GM23338 (cell line): ENCODE measurements around the gene ANKRD17. TPM values are rescaled to one million over a fixed set of nuclear protein-coding genes. Genes with fewer than 3 reads are reported as not detected.

Experiments used
- ATAC-seq: fragments of 200-7000 bp; cut with Tn5 transposase; 3 replicates; pipeline ENCODE4 v1.9.1; 2020
- DNase-seq: peaks from one replicate; pipeline ENCODE4 v3.0.0-alpha.2; 2015; ENCODE audit warnings: low spot score
- H2AFZ ChIP-seq: fragments of 200-600 bp; sonication (generic); 2 replicates; pipeline ENCODE4 v1.8.0; 2016; ENCODE audit warnings: antibody characterized with exemption, mild to moderate bottlenecking, moderate library complexity
- H3F3A ChIP-seq: fragments of 200-600 bp; sonication (generic); replicated peaks from 2 replicates; pipeline ENCODE4 v1.8.0; 2017; ENCODE audit warnings: antibody characterized with exemption, mixed run types, low read depth
- H3K27ac ChIP-seq: fragments of 200-600 bp; sonication (generic); 2 replicates; pipeline ENCODE4 v1.6.1; 2016; ENCODE audit warnings: low read depth
- H3K27me3 ChIP-seq: fragments of 200-600 bp; sonication (generic); 2 replicates; pipeline ENCODE4 v1.8.0; 2016; ENCODE audit warnings: mild to moderate bottlenecking, mixed run types, moderate library complexity; ENCODE audit not compliant: insufficient read depth
- H3K36me3 ChIP-seq: fragments of 200-600 bp; sonication (generic); 2 replicates; pipeline ENCODE4 v1.8.0; 2016; ENCODE audit warnings: mild to moderate bottlenecking; ENCODE audit not compliant: insufficient read depth
- H3K4me1 ChIP-seq: fragments of 200-600 bp; sonication (generic); 2 replicates; pipeline ENCODE4 v1.8.0; 2016; ENCODE audit warnings: mild to moderate bottlenecking, moderate library complexity; ENCODE audit not compliant: insufficient read depth
- H3K4me2 ChIP-seq: fragments of 200-600 bp; sonication (generic); 2 replicates; pipeline ENCODE4 v1.7.1; 2017; ENCODE audit warnings: mixed run types
- H3K4me3 ChIP-seq: fragments of 200-600 bp; sonication (generic); 2 replicates; pipeline ENCODE4 v1.6.1; 2016; ENCODE audit warnings: mixed run types
- H3K79me2 ChIP-seq: fragments of 200-600 bp; sonication (generic); replicated peaks from 2 replicates; pipeline ENCODE4 v1.8.0; 2017; ENCODE audit warnings: mild to moderate bottlenecking; ENCODE audit not compliant: insufficient read depth
- H3K9me2 ChIP-seq: fragments of 200-600 bp; sonication (generic); 2 replicates; pipeline ENCODE4 v1.8.0; 2017; ENCODE audit not compliant: insufficient read depth
- H4K20me1 ChIP-seq: fragments of 200-600 bp; sonication (generic); replicated peaks from 2 replicates; pipeline ENCODE4 v1.8.0; 2017; ENCODE audit warnings: mild to moderate bottlenecking; ENCODE audit not compliant: insufficient read depth
- H3K27ac Mint-ChIP-seq: 2 replicates; pipeline ENCODE4 v1.8.0; 2020; ENCODE audit warnings: inconsistent platforms, mild to moderate bottlenecking, moderate library complexity, mixed read lengths
- H3K27me3 Mint-ChIP-seq: 3 replicates; pipeline ENCODE4 v1.8.0; 2022; ENCODE audit warnings: low read depth, mild to moderate bottlenecking, moderate library complexity, mixed read lengths, inconsistent platforms; ENCODE audit not compliant: insufficient read depth, poor library complexity
- H3K36me3 Mint-ChIP-seq: 3 replicates; pipeline ENCODE4 v1.8.0; 2021; ENCODE audit warnings: low read depth, mild to moderate bottlenecking, inconsistent platforms, moderate library complexity, mixed read lengths
- H3K4me1 Mint-ChIP-seq: 3 replicates; pipeline ENCODE4 v1.8.0; 2020; ENCODE audit warnings: mild to moderate bottlenecking, inconsistent platforms, mixed read lengths
- H3K4me3 Mint-ChIP-seq: 3 replicates; pipeline ENCODE4 v1.8.0; 2021; ENCODE audit warnings: moderate library complexity, mild to moderate bottlenecking, inconsistent platforms, mixed read lengths
- H3K9me3 Mint-ChIP-seq: 3 replicates; pipeline ENCODE4 v1.8.0; 2020; ENCODE audit warnings: moderate library complexity, mild to moderate bottlenecking, inconsistent platforms, mixed read lengths
- EZH2phosphoT487 ChIP-seq: fragments of 200-600 bp; sonication (generic); IDR thresholded peaks from one replicate; pipeline ENCODE4 v1.8.1; 2018; ENCODE audit warnings: antibody characterized with exemption; ENCODE audit not compliant: unreplicated experiment
- JUNB ChIP-seq: IDR thresholded peaks from one replicate; pipeline ENCODE4 v1.6.1; 2016; ENCODE audit warnings: antibody characterized with exemption; ENCODE audit not compliant: unreplicated experiment
- POLR2AphosphoS5 ChIP-seq: IDR thresholded peaks from 2 replicates; pipeline ENCODE4 v1.6.1; 2016; ENCODE audit warnings: antibody characterized with exemption, low read depth
- STAT1 ChIP-seq: IDR thresholded peaks from one replicate; pipeline ENCODE4 v1.6.1; 2016; ENCODE audit warnings: antibody characterized with exemption; ENCODE audit not compliant: unreplicated experiment
- ZNF114 ChIP-seq: fragments of 250-450 bp; sonication (Bioruptor Pico); IDR thresholded peaks from 2 replicates; pipeline ENCODE4 v1.5.0; 2020; ENCODE audit warnings: mild to moderate bottlenecking, moderate library complexity
- ZNF331 ChIP-seq: fragments of 250-450 bp; sonication (Bioruptor Pico); IDR thresholded peaks from 2 replicates; pipeline ENCODE4 v1.5.0; 2020; ENCODE audit warnings: low read depth, mild to moderate bottlenecking, moderate library complexity
- polyA plus RNA-seq: library from polyadenylated mRNA; unstranded; fragments of >200 nt; fragmentation: Nextera tagmentation; extraction: Ambion mirVana; gene quantifications from 2 replicates; pipeline ENCODE4 v1.2.1, GENCODE V29; 2016
- total RNA-seq: library from RNA; depleted of rRNA; stranded (reverse); fragments of >200 nt; shearing (Covaris generic); gene quantifications from 2 replicates; pipeline ENCODE4 v1.2.3, GENCODE V29; 2014
- TF ChIP-seq, protein P1 (sequence below): IDR thresholded peaks from one replicate; pipeline ENCODE4 v1.6.1; 2018; ENCODE audit warnings: antibody characterized with exemption; ENCODE audit not compliant: unreplicated experiment

The ANKRD17 gene
- total and polyA plus RNA-seq, 2 experiments from 2014 or later = 41.9 to 85.3 TPM

DNA sequence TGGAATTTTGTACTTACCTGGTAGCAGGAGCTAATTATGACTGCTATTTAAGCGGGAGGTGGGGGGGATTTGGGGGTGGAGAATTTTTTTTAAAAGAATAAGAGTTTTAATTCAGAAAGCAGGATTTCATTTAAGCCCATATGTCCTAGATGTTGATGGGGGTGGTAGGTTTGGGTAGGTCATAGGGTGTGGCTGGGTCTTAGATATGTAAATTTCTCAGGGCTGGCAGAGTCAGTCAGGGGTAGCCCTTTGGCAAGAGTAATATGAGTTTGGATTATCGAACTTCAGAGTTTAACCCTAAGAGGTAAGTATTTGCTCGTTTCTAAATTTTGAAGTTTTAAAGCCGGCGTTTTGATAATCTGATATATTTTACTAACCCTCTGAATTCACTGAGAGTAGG is 153.9 kb downstream of the ANKRD17 start (continued):
- TF ChIP-seq POLR2AphosphoS5 (no peak), STAT1 (no peak), ZNF331 (CRISPR knock-in tag) (no peak), EZH2phosphoT487 (no peak), ZNF114 (no peak)
- TF ChIP-seq, protein P1, sequence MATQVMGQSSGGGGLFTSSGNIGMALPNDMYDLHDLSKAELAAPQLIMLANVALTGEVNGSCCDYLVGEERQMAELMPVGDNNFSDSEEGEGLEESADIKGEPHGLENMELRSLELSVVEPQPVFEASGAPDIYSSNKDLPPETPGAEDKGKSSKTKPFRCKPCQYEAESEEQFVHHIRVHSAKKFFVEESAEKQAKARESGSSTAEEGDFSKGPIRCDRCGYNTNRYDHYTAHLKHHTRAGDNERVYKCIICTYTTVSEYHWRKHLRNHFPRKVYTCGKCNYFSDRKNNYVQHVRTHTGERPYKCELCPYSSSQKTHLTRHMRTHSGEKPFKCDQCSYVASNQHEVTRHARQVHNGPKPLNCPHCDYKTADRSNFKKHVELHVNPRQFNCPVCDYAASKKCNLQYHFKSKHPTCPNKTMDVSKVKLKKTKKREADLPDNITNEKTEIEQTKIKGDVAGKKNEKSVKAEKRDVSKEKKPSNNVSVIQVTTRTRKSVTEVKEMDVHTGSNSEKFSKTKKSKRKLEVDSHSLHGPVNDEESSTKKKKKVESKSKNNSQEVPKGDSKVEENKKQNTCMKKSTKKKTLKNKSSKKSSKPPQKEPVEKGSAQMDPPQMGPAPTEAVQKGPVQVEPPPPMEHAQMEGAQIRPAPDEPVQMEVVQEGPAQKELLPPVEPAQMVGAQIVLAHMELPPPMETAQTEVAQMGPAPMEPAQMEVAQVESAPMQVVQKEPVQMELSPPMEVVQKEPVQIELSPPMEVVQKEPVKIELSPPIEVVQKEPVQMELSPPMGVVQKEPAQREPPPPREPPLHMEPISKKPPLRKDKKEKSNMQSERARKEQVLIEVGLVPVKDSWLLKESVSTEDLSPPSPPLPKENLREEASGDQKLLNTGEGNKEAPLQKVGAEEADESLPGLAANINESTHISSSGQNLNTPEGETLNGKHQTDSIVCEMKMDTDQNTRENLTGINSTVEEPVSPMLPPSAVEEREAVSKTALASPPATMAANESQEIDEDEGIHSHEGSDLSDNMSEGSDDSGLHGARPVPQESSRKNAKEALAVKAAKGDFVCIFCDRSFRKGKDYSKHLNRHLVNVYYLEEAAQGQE = no peak

DNA sequence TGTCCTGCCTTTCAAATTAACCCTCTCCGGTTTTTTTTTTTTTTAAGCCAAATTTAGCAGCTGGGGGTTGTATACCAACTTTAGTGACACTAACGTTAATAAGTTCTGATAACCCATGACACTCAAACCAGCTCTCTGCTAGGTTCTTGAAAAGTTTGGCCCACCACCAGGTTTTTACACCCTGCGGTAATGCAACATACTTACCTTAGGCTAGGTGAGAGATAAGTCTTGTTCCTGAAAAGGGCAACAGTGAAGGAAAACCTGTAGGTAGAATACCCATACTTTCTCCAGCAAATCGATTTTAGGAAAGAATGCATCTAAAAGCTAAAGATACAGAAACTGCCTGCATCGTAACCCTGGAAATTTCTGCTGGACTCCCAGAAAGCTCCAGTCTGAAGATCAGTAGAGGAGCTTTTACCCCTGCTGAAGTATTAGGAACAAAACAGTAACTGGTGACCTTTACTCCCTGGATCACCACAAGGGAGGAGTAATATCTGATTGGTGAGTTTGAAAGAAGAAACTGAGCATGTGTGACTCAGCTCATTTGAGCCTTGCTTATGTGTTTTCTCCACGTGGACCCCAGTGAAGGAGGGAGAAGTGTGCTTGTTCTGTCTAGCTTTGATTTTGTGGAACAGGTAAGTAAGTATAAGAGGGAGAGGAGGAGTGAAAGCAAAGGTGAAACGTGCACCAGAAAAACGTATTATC is 154.6 kb downstream of the ANKRD17 start:
- Histone ChIP-seq H3K4me1 (peaks cover 18% of the 10 kb centered on the region), H3K79me2 (no peaks in the 10 kb centered on the region), H2AFZ (no peak overlapping the region), H3K9me2 (no peaks in the 10 kb centered on the region), H3K27ac (peak overlapping the region; percentile 21; the same call in 1 of the 2 replicates), H3K4me3 (no peak overlapping the region), H3F3A (no peaks in the 10 kb centered on the region), H3K4me2 (no peak overlapping the region), H3K36me3 (peaks cover 19% of the 10 kb centered on the region), H4K20me1 (no peaks in the 10 kb centered on the region), H3K27me3 (no peaks in the 10 kb centered on the region)
- Mint-ChIP-seq H3K9me3 (no peaks in the 10 kb centered on the region), H3K36me3 (peaks cover 28% of the 10 kb centered on the region), H3K27me3 (peaks cover 7% of the 10 kb centered on the region), H3K4me1 (peaks cover 19% of the 10 kb centered on the region), H3K27ac (peak overlapping the region; percentile 90), H3K4me3 (no peak overlapping the region)
- DNase-seq = no peak
- peak; percentile 32 for ATAC-seq
- TF ChIP-seq ZNF114 (no peak), STAT1 (no peak), JUNB (no peak)
- TF ChIP-seq, protein P1 = no peak
